NCI-H128 (cell line): ENCODE results near the gene ACKR3.

ENCODE experiments used
- DNase-seq: peaks from one replicate; lab custom pipeline; 2025; ENCODE audit not compliant: unreplicated experiment; lab: John Stamatoyannopoulos, UW

ACKR3 gene

GRCh38 chr2:236607471-236608187 lies 38.0 kb downstream of the ACKR3 start:
- DNase-seq: no peak

- DNase-seq: no peak
These were observed 38.5 kb downstream of the ACKR3 start for GRCh38 chr2:236608188-236608525.

GRCh38 chr2:236608710-236609109 lies 39.1 kb downstream of the ACKR3 start:
- no peak for DNase-seq

- no peak for DNase-seq
These were observed 41.6 kb downstream of the ACKR3 start for GRCh38 chr2:236610991-236611821.

- no peak for DNase-seq
These were observed 43.1 kb downstream of the ACKR3 start for GRCh38 chr2:236612737-236613136.

- no peak for DNase-seq
These were observed 44.0 kb downstream of the ACKR3 start for GRCh38 chr2:236613612-236614011.

- DNase-seq: no peak
These were observed 44.9 kb downstream of the ACKR3 start for GRCh38 chr2:236614551-236614950.

- DNase-seq: no peak
These were observed 46.4 kb downstream of the ACKR3 start for GRCh38 chr2:236616031-236616430.

GRCh38 chr2:236616624-236617023 lies 47.0 kb downstream of the ACKR3 start:
- no peak for DNase-seq

- no peak for DNase-seq
These were observed 47.7 kb downstream of the ACKR3 start for GRCh38 chr2:236617221-236617737.

GRCh38 chr2:236617796-236618195 lies 48.2 kb downstream of the ACKR3 start:
- no peak for DNase-seq

- no peak for DNase-seq
These were observed 48.7 kb downstream of the ACKR3 start for GRCh38 chr2:236618370-236618769.

- no peak for DNase-seq
These were observed 50.4 kb downstream of the ACKR3 start for GRCh38 chr2:236619910-236620612.

- DNase-seq: no peak
These were observed 52.2 kb downstream of the ACKR3 start for GRCh38 chr2:236621786-236622185.

GRCh38 chr2:236622201-236622600 lies 52.6 kb downstream of the ACKR3 start:
- no peak for DNase-seq

- no peak for DNase-seq
These were observed 53.0 kb downstream of the ACKR3 start for GRCh38 chr2:236622660-236623059.

GRCh38 chr2:236623816-236624215 lies 54.2 kb downstream of the ACKR3 start:
- no peak for DNase-seq

GRCh38 chr2:236625156-236625690 lies 55.6 kb downstream of the ACKR3 start:
- no peak for DNase-seq

- no peak for DNase-seq
These were observed 56.9 kb downstream of the ACKR3 start for GRCh38 chr2:236626391-236627150.

GRCh38 chr2:236627193-236627592 lies 57.6 kb downstream of the ACKR3 start:
- no peak for DNase-seq

- no peak for DNase-seq
These were observed 58.2 kb downstream of the ACKR3 start for GRCh38 chr2:236627841-236628240.
